SK-N-SH (cell line): ENCODE measurements around the gene TNFAIP8L1. TPM values are rescaled to one million over a fixed set of nuclear protein-coding genes. Genes with fewer than 3 reads are reported as not detected.

ENCODE experiments used
- CTCF ChIA-PET: fragments of 300-600, 350-600 bp; formaldehyde crosslinking; extraction: SDS; loops from one replicate; lab custom pipeline; 2021; lab: Yijun Ruan, JAX
- POLR2A ChIA-PET: fragments of 350-600 bp; sonication (Branson Sonifier 250); formaldehyde crosslinking; extraction: SDS; loops from one replicate; lab custom pipeline; 2020; ENCODE audit warnings: antibody characterized with exemption, inconsistent platforms; lab: Yijun Ruan, JAX
- DNase-seq: peaks from one replicate; pipeline ENCODE4 v3.0.0; 2012
- H2AFZ ChIP-seq: fragments of 200-600 bp; sonication (generic); 2 replicates; pipeline ENCODE4 v1.8.1; 2016; ENCODE audit warnings: antibody characterized with exemption, mild to moderate bottlenecking, low read depth
- H3F3A ChIP-seq: fragments of 200-600 bp; sonication (generic); replicated peaks from 2 replicates; pipeline ENCODE3; 2016; ENCODE audit warnings: antibody characterized with exemption, mild to moderate bottlenecking; ENCODE audit not compliant: insufficient read depth
- H3K27ac ChIP-seq, 2 experiments: fragments of 200-500 bp in 1 of 2; fragments of 200-600 bp in 1 of 2; sonication (Bioruptor generic) in 1 of 2; sonication (generic), shearing (Covaris generic) in 1 of 2; 2 replicates each; pipeline versions ENCODE4 v1.5.1 to v1.6.1; 2014 to 2016; ENCODE audit warnings: low read depth in 2 of 2, inconsistent platforms in 1 of 2, low read length in 1 of 2, mild to moderate bottlenecking in 1 of 2, mixed read lengths in 1 of 2
- H3K27me3 ChIP-seq: fragments of 200-600 bp; sonication (generic), shearing (Covaris generic); 2 replicates; pipeline ENCODE4 v1.6.1; 2016; ENCODE audit warnings: mixed run types; ENCODE audit not compliant: insufficient read depth
- H3K36me3 ChIP-seq, 2 experiments: fragments of 200-500 bp in 1 of 2; fragments of 200-600 bp in 1 of 2; sonication (Bioruptor generic) in 1 of 2; sonication (generic) in 1 of 2; replicated peaks in 1 of 2; 2 replicates each; pipeline versions ENCODE3 to v1.5.1; 2014 to 2016; ENCODE audit warnings: low read length in 1 of 2, mild to moderate bottlenecking in 1 of 2; ENCODE audit not compliant: insufficient read depth in 2 of 2, control insufficient read depth in 1 of 2
- H3K4me1 ChIP-seq, 2 experiments: fragments of 200-500 bp in 1 of 2; fragments of 200-600 bp in 1 of 2; sonication (Bioruptor generic) in 1 of 2; sonication (generic), shearing (Covaris generic) in 1 of 2; 2 replicates each; pipeline versions ENCODE4 v1.5.1 to v1.6.1; 2014 to 2016; ENCODE audit warnings: low read depth in 1 of 2, low read length in 1 of 2, mixed run types in 1 of 2; ENCODE audit not compliant: insufficient read depth in 2 of 2, control insufficient read depth in 1 of 2
- H3K4me2 ChIP-seq: fragments of 200-600 bp; sonication (generic), shearing (Covaris generic); 2 replicates; pipeline ENCODE4 v1.6.1; 2017; ENCODE audit warnings: mixed run types
- H3K4me3 ChIP-seq, 2 experiments: fragments of 200-500 bp in 1 of 2; fragments of 200-600 bp in 1 of 2; sonication (Bioruptor generic) in 1 of 2; sonication (generic), shearing (Covaris generic) in 1 of 2; 2 replicates each; pipeline versions ENCODE4 v1.5.1 to v1.8.1; 2014 to 2016; ENCODE audit warnings: low read depth in 2 of 2, inconsistent platforms in 1 of 2, low read length in 1 of 2, mild to moderate bottlenecking in 1 of 2, mixed read lengths in 1 of 2, moderate library complexity in 1 of 2
- H3K79me2 ChIP-seq: fragments of 200-600 bp; sonication (generic); 2 replicates; pipeline ENCODE4 v1.8.1; 2017; ENCODE audit warnings: mild to moderate bottlenecking; ENCODE audit not compliant: insufficient read depth
- H3K9ac ChIP-seq: fragments of 200-600 bp; sonication (generic); 2 replicates; pipeline ENCODE4 v1.6.1; 2017; ENCODE audit warnings: mixed run types
- H3K9me2 ChIP-seq: fragments of 200-600 bp; sonication (generic); 2 replicates; pipeline ENCODE4 v1.6.1; 2017; ENCODE audit warnings: mixed run types
- H3K9me3 ChIP-seq: fragments of 200-600 bp; sonication (generic); 2 replicates; pipeline ENCODE4 v1.6.1; 2017; ENCODE audit warnings: mixed run types, mild to moderate bottlenecking, moderate library complexity
- H4K20me1 ChIP-seq: fragments of 200-600 bp; sonication (generic); 2 replicates; pipeline ENCODE4 v1.6.1; 2017; ENCODE audit warnings: mild to moderate bottlenecking, mixed run types; ENCODE audit not compliant: insufficient read depth
- EZH2phosphoT487 ChIP-seq: fragments of 200-600 bp; sonication (generic); IDR thresholded peaks from 2 replicates; pipeline ENCODE4 v1.6.1; 2017; ENCODE audit warnings: low read depth, mixed run types, mild to moderate bottlenecking, antibody characterized with exemption, moderate library complexity, borderline replicate concordance
- FOXM1 ChIP-seq: IDR thresholded peaks from 2 replicates; pipeline ENCODE4 v1.4.0; 2012; ENCODE audit warnings: low read depth, mild to moderate bottlenecking
- GABPA ChIP-seq: IDR thresholded peaks from 2 replicates; pipeline ENCODE4 v1.4.0; 2012; ENCODE audit warnings: low read depth, mild to moderate bottlenecking
- MAX ChIP-seq: IDR thresholded peaks from 2 replicates; pipeline ENCODE4 v1.4.0; 2012; ENCODE audit warnings: low read depth
- MEF2A ChIP-seq: IDR thresholded peaks from 2 replicates; pipeline ENCODE4 v1.4.0; 2012; ENCODE audit warnings: low read depth, borderline replicate concordance
- PBX3 ChIP-seq: IDR thresholded peaks from 2 replicates; pipeline ENCODE4; 2012
- RAD21 ChIP-seq: IDR thresholded peaks from 2 replicates; pipeline ENCODE4 v1.6.1; 2012; ENCODE audit warnings: mild to moderate bottlenecking, low read length
- RCOR1 ChIP-seq: fragments of 150-350 bp; IDR thresholded peaks from 2 replicates; pipeline ENCODE4 v1.6.1; 2017; ENCODE audit warnings: antibody characterized with exemption, low read length
- SMC3 ChIP-seq: IDR thresholded peaks from 2 replicates; pipeline ENCODE4 v1.6.1; 2012; ENCODE audit warnings: low read depth, low read length, improper control_type of control experiment
- TCF12 ChIP-seq: IDR thresholded peaks from 2 replicates; pipeline ENCODE4 v1.4.0; 2012
- USF2 ChIP-seq: fragments of 150-350 bp; IDR thresholded peaks from 2 replicates; pipeline ENCODE4 v1.6.1; 2017; ENCODE audit warnings: antibody characterized with exemption, low read length, low read depth, borderline replicate concordance
- ZBTB33 ChIP-seq: IDR thresholded peaks from 2 replicates; pipeline ENCODE4 v1.4.0; 2012; ENCODE audit warnings: low read depth, borderline replicate concordance
- WGBS: methylation state at CpG from one replicate; pipeline ENCODE4 v1.1.6; 2017; ENCODE audit warnings: low lambda C conversion rate; 5-methylcytosine and 5-hydroxymethylcytosine counted together
- polyA plus RNA-seq, 3 experiments: library from polyadenylated mRNA; depleted of rRNA; stranded (reverse); fragments of >200 nt; gene quantifications; 2 replicates each; pipeline ENCODE4 v1.2.3, GENCODE V29; 2012

TNFAIP8L1 gene
- polyA plus RNA-seq, 1 of the 3 experiments (the other 2 are of a cell fraction) = 6.4 TPM

GRCh38 chr19:4701557-4701956 is 62.2 kb downstream of the TNFAIP8L1 start:
- H3K4me3 ChIP-seq = no peak overlapping the region
- no peak overlapping the region for H2AFZ ChIP-seq
- ChIA-PET CTCF (interaction anchor here (0.9 kb wide), 1 partner anchor 10 kb away, joined by 4 read pairs; no protein-coding TSS in a partner anchor), POLR2A (no interaction called here)
- no peaks in the 10 kb centered on the region for H3K9me2 ChIP-seq
- H3K4me2 ChIP-seq = no peak overlapping the region
- H3K9ac ChIP-seq = no peak overlapping the region
- no peaks in the 10 kb centered on the region for H4K20me1 ChIP-seq
- peaks cover 15% of the 10 kb centered on the region for H3F3A ChIP-seq
- H3K9me3 ChIP-seq = no peaks in the 10 kb centered on the region
- no peak for DNase-seq
- no peak overlapping the region for H3K27ac ChIP-seq
- H3K4me1 ChIP-seq = peaks cover 0 to 10% of the 10 kb centered on the region in 2 experiments; a peak in 2 of 4 replicates
- no peaks in the 10 kb centered on the region for H3K27me3 ChIP-seq
- H3K79me2 ChIP-seq = no peaks in the 10 kb centered on the region
- TF ChIP-seq ZBTB33 = no peak
- TF ChIP-seq USF2 = no peak
- no peak for TF ChIP-seq RAD21
- TF ChIP-seq PBX3 = no peak
- WGBS = 93% methylated on average over 7 of the region's 8 CpGs
- peaks cover 24 to 52% of the 10 kb centered on the region in 2 experiments for H3K36me3 ChIP-seq

GRCh38 chr19:4702764-4703163 is 63.4 kb downstream of the TNFAIP8L1 start:
- no peaks in the 10 kb centered on the region for H4K20me1 ChIP-seq
- H3F3A ChIP-seq = peaks cover 5% of the 10 kb centered on the region
- TF ChIP-seq GABPA (no peak), EZH2phosphoT487 (no peak), MEF2A (no peak), FOXM1 (no peak), TCF12 (no peak), SMC3 (no peak), RCOR1 (no peak), MAX (no peak)
- H3K27me3 ChIP-seq = no peaks in the 10 kb centered on the region
- no peak overlapping the region for H2AFZ ChIP-seq
- ChIA-PET CTCF (no interaction called here), POLR2A (no interaction called here)
- WGBS = 94% methylated on average over 8 of the region's 11 CpGs
- H3K4me2 ChIP-seq = no peak overlapping the region
- H3K36me3 ChIP-seq = peaks cover 24 to 45% of the 10 kb centered on the region in 2 experiments
- DNase-seq = no peak
- no peaks in the 10 kb centered on the region for H3K9me2 ChIP-seq
- no peak overlapping the region for H3K27ac ChIP-seq
- H3K4me3 ChIP-seq = no peak overlapping the region
- no peaks in the 10 kb centered on the region for H3K9me3 ChIP-seq
- no peaks in the 10 kb centered on the region for H3K79me2 ChIP-seq
- H3K4me1 ChIP-seq = no peaks in the 10 kb centered on the region
- H3K9ac ChIP-seq = no peak overlapping the region
